ENCODE measurements around the gene TMIGD1.

DNA sequence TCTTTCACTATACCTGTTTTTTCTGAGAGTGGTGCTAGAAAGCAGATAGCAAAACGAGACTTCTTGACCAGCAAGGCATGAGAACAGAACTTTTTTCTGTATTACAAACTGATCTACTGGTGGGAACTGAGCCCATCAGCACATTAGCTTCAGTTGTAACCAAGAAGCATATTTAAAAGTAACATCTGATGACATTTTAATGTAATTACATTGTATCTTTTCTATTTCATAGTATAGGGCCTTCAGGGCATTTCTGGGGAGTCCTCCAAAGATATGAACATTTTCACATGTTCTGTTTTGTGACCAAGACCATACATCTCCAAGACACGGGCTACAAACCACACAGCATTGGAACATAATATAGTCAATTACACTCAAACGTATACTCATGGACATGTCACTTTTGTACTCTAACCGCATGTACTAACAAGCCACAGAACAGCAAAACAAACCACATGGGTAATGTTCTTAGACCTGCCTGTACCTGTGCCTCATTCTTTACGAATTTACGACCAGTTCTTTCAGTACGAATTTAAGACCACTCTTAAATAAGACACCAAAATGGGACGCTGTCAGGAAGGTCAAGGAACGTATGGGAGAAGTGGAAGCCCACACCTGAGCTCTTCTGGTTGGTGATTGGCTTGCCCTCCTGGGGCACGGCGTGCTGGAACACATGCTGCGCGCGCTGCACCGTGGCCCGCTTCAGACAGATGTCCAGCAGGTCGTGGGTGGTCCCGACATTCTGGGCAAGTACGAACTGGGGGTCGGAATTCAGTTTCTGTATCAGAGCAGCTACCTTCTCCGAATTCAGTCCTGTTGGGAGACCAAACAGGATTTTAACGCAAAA, 42.9 kb downstream of the TMIGD1 start:
- no peak for TF ChIP-seq POLR2AphosphoS5 (IDR thresholded peaks at IDR 0.05; ENCODE audit: low read depth, low read length)
- no peak for TF ChIP-seq POLR2A (IDR thresholded peaks at IDR 0.05; ENCODE audit: low read depth, low read length)
- TF ChIP-seq POU2F2 (IDR thresholded peaks at IDR 0.05; ENCODE audit: low read depth, low read length), result no peak
- no peak for TF ChIP-seq TAF1 (IDR thresholded peaks at IDR 0.05; ENCODE audit: low read depth, low read length)
- no peak for TF ChIP-seq PAX5 (IDR thresholded peaks at IDR 0.05; ENCODE audit: insufficient read depth, low read length, severe bottlenecking)
